OCI-LY7 (cell line): ENCODE data around the gene FOXP1. TPM values are rescaled to one million over a fixed set of nuclear protein-coding genes. Genes with fewer than 3 reads are reported as not detected.

Experiments
- BruUV-seq: library from RNA; stranded (reverse); fragments of 400-500 nt; replicated peaks from 2 replicates; lab custom pipeline; 2021; lab: Mats Ljungman, UMichigan
- CTCF ChIA-PET: fragments of 300-600 bp; sonication (Branson Sonifier 250); formaldehyde crosslinking; loops from one replicate; lab custom pipeline; 2022; ENCODE audit warnings: antibody characterized with exemption; ENCODE audit not compliant: unreplicated experiment; lab: Charles Lee
- POLR2A ChIA-PET: fragments of 300-600 bp; sonication (Branson Sonifier 250); formaldehyde crosslinking; loops from one replicate; lab custom pipeline; 2022; ENCODE audit warnings: antibody characterized with exemption; lab: Charles Lee
- DNase-seq: peaks from one replicate; pipeline ENCODE4 v3.0.0-alpha.2; 2015; ENCODE audit warnings: low spot score
- H2AFZ ChIP-seq: fragments of 200-600 bp; sonication (generic), shearing (Covaris generic); 2 replicates; pipeline ENCODE4 v1.6.1; 2014; ENCODE audit warnings: mild to moderate bottlenecking, antibody characterized with exemption, low read length, moderate library complexity
- H3K27ac ChIP-seq: fragments of 200-600 bp; sonication (generic); 2 replicates; pipeline ENCODE4 v1.5.1; 2014; ENCODE audit warnings: mixed run types, low read depth, mild to moderate bottlenecking, moderate library complexity, low read length, inconsistent platforms; ENCODE audit not compliant: poor library complexity, severe bottlenecking
- H3K36me3 ChIP-seq: fragments of 200-600 bp; sonication (generic); 2 replicates; pipeline ENCODE4 v1.6.1; 2014; ENCODE audit warnings: mild to moderate bottlenecking, antibody characterized with exemption, low read length, moderate library complexity, mixed read lengths; ENCODE audit not compliant: insufficient read depth
- H3K4me1 ChIP-seq: fragments of 200-600 bp; sonication (generic); 2 replicates; pipeline ENCODE4 v1.5.1; 2014; ENCODE audit warnings: mild to moderate bottlenecking, low read length; ENCODE audit not compliant: insufficient read depth, poor library complexity, severe bottlenecking
- H3K4me2 ChIP-seq: fragments of 200-600 bp; sonication (generic); 2 replicates; pipeline ENCODE4 v1.6.1; 2014; ENCODE audit warnings: mild to moderate bottlenecking, low read length
- H3K4me3 ChIP-seq: fragments of 200-600 bp; sonication (generic); 2 replicates; pipeline ENCODE4 v1.5.1; 2014; ENCODE audit warnings: mild to moderate bottlenecking, low read depth, low read length; ENCODE audit not compliant: poor library complexity, severe bottlenecking
- H3K79me2 ChIP-seq: fragments of 200-600 bp; sonication (generic); 2 replicates; pipeline ENCODE4 v1.6.1; 2016; ENCODE audit warnings: low read depth, mild to moderate bottlenecking, low read length, moderate library complexity, mixed read lengths; ENCODE audit not compliant: insufficient read depth
- H3K9me2 ChIP-seq: fragments of 200-600 bp; sonication (generic); 2 replicates; pipeline ENCODE4 v1.6.1; 2016; ENCODE audit warnings: mild to moderate bottlenecking, low read length, mixed read lengths; ENCODE audit not compliant: insufficient read depth
- H3K9me3 ChIP-seq: fragments of 200-600 bp; sonication (generic); 2 replicates; pipeline ENCODE4 v1.6.1; 2014; ENCODE audit warnings: mild to moderate bottlenecking, mixed run types, low read length, mixed read lengths
- H4K20me1 ChIP-seq: fragments of 200-600 bp; sonication (generic); 2 replicates; pipeline ENCODE4 v1.6.1; 2014; ENCODE audit warnings: mild to moderate bottlenecking, antibody characterized with exemption, low read length, moderate library complexity, mixed read lengths; ENCODE audit not compliant: insufficient read depth
- CTCF ChIP-seq: fragments of 200-600 bp; sonication (generic); conservative IDR thresholded peaks from 2 replicates; pipeline ENCODE4 v1.5.1; 2014; ENCODE audit warnings: mild to moderate bottlenecking, antibody characterized with exemption, low read length, moderate library complexity, mixed read lengths
- EZH2phosphoT487 ChIP-seq: fragments of 200-600 bp; sonication (generic); IDR thresholded peaks from 2 replicates; pipeline ENCODE4 v1.6.1; 2018; ENCODE audit warnings: low read depth, borderline replicate concordance, mild to moderate bottlenecking, mixed run types, antibody characterized with exemption, low read length, moderate library complexity, mixed read lengths
- intact Hi-C: fragments of 100-400 bp; cut with micrococcal nuclease; formaldehyde crosslinking; loops from one replicate; pipeline ENCODE4 v1.10.0; 2022; ENCODE audit not compliant: unreplicated experiment
- total RNA-seq, 2 experiments: library from RNA; depleted of rRNA in 1 of 2; stranded (reverse); fragments of >200 nt in 1 of 2; shearing (Covaris generic) in 1 of 2; gene quantifications; 2 replicates each; pipeline ENCODE4 v1.2.3, GENCODE V29; 2014 to 2022

The FOXP1 gene
- total RNA-seq, 2 experiments from 2014 or later, result 87.3 to 151 TPM

- Histone ChIP-seq H2AFZ (peak overlapping the region; percentile 57; the same call in 1 of the 2 replicates), H3K27ac (peak overlapping the region; percentile 96), H3K79me2 (peaks cover 76% of the 10 kb centered on the region), H3K9me3 (no peaks in the 10 kb centered on the region), H3K36me3 (peaks cover 5% of the 10 kb centered on the region), H3K4me2 (peak overlapping the region; percentile 92), H4K20me1 (0 out of 2 replicates have a peak, but pooled peaks cover 4% of the 10 kb centered on the region), H3K4me3 (peak overlapping the region; percentile 85), H3K4me1 (peaks cover 72% of the 10 kb centered on the region), H3K9me2 (no peaks in the 10 kb centered on the region)
- DNase-seq, result no peak
- ChIA-PET POLR2A (interaction anchor here (0.6 to 1.0 kb wide), 4 partner anchors 36 to 1108 kb away, joined by 3 to 5 read pairs (median 4); no protein-coding TSS in a partner anchor), CTCF (no interaction called here)
- BruUV-seq, result no TSS peak
- intact Hi-C loops, result loop anchor here (1.0 to 2.0 kb wide), 2 partner anchors 64 to 261 kb away; no protein-coding TSS in a partner anchor
- TF ChIP-seq CTCF (no peak), EZH2phosphoT487 (no peak)
These were observed 454.6 kb downstream of the FOXP1 start for GRCh38 chr3:71128961-71129360.

GRCh38 chr3:71127844-71128243 lies 455.7 kb downstream of the FOXP1 start:
- ChIA-PET POLR2A (interaction anchor here (0.6 to 1.4 kb wide), 7 partner anchors 9 to 284 kb away, joined by 3 to 5 read pairs (median 3); no protein-coding TSS in a partner anchor), CTCF (no interaction called here)
- TF ChIP-seq CTCF, result no peak
- no peak for TF ChIP-seq EZH2phosphoT487
- H3K4me2 ChIP-seq, result peak overlapping the region; percentile 92
- H3K9me2 ChIP-seq, result no peaks in the 10 kb centered on the region
- intact Hi-C loops, result loop anchor here (2.0 kb wide), 1 partner anchor 63 kb away; no protein-coding TSS in a partner anchor
- peaks cover 5% of the 10 kb centered on the region for H3K36me3 ChIP-seq
- DNase-seq, result no peak
- H3K27ac ChIP-seq, result peak overlapping the region; percentile 96
- no TSS peak for BruUV-seq
- H3K79me2 ChIP-seq, result peaks cover 86% of the 10 kb centered on the region
- H3K9me3 ChIP-seq, result no peaks in the 10 kb centered on the region
- peaks cover 61% of the 10 kb centered on the region for H3K4me1 ChIP-seq
- H3K4me3 ChIP-seq, result peak overlapping the region; percentile 85
- H4K20me1 ChIP-seq, result 0 out of 2 replicates have a peak, but pooled peaks cover 4% of the 10 kb centered on the region
- H2AFZ ChIP-seq, result peak overlapping the region; percentile 6; the same call in 1 of the 2 replicates
